Suprapubic skin (tissue), 4 donors: ENCODE measurements around the gene MAP3K15.

ENCODE experiments used
- POLR2A ChIP-seq, 2 donors: fragments of 450-650 bp; IDR thresholded peaks; one replicate each; pipeline ENCODE4 v1.6.1; 2017; ENCODE audit warnings: antibody characterized with exemption in 2 of 2, mild to moderate bottlenecking in 2 of 2, moderate library complexity in 2 of 2
- POLR2AphosphoS5 ChIP-seq, 3 donors: sonication (generic); formaldehyde crosslinking; IDR thresholded peaks; one replicate each; pipeline ENCODE4 v1.6.1; 2017; ENCODE audit warnings: antibody characterized with exemption in 3 of 3
- TF ChIP-seq, protein P1 (sequence below), 2 donors: fragments of 200-600 bp in 1 of 2; fragments of 450-650 bp in 1 of 2; sonication (generic) in 1 of 2; IDR thresholded peaks; one replicate each; pipeline ENCODE4 v1.5.1; 2016 to 2019; ENCODE audit warnings: antibody characterized with exemption in 2 of 2, mild to moderate bottlenecking in 1 of 2, moderate library complexity in 1 of 2

DNA sequence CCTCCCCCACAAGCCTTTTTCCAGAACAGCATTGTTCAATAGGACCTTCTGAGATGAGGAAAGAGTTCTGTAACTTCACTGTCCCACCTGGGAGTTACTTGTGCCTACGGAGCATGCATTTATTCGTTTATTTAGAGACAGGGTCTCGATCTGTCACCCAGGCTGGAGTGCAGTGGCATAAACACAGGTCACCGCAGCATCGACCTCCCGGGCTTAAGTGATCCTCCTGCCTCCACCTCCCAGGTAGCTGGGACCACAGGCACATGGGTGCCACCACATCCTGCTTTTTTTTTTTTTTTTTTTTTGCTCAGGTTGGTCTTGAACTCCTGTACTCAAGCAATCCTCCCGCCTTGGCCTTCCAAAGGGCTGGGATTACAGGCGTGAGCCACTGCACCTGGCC, 2.9 kb downstream of the MAP3K15 start:
- TF ChIP-seq POLR2A (IDR thresholded peaks at IDR 0.05) (no peak), POLR2AphosphoS5 (IDR thresholded peaks at IDR 0.05) (no peak)
- TF ChIP-seq, protein P1, sequence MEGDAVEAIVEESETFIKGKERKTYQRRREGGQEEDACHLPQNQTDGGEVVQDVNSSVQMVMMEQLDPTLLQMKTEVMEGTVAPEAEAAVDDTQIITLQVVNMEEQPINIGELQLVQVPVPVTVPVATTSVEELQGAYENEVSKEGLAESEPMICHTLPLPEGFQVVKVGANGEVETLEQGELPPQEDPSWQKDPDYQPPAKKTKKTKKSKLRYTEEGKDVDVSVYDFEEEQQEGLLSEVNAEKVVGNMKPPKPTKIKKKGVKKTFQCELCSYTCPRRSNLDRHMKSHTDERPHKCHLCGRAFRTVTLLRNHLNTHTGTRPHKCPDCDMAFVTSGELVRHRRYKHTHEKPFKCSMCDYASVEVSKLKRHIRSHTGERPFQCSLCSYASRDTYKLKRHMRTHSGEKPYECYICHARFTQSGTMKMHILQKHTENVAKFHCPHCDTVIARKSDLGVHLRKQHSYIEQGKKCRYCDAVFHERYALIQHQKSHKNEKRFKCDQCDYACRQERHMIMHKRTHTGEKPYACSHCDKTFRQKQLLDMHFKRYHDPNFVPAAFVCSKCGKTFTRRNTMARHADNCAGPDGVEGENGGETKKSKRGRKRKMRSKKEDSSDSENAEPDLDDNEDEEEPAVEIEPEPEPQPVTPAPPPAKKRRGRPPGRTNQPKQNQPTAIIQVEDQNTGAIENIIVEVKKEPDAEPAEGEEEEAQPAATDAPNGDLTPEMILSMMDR (IDR thresholded peaks at IDR 0.05): no peak
